Kidney capillary endothelial cell (primary cell): ENCODE data around the gene NUDT1.

ENCODE experiments used
- DNase-seq: peaks from one replicate; pipeline ENCODE4 v3.0.0-alpha.2; 2018; ENCODE audit warnings: low spot score

The NUDT1 gene

DNA sequence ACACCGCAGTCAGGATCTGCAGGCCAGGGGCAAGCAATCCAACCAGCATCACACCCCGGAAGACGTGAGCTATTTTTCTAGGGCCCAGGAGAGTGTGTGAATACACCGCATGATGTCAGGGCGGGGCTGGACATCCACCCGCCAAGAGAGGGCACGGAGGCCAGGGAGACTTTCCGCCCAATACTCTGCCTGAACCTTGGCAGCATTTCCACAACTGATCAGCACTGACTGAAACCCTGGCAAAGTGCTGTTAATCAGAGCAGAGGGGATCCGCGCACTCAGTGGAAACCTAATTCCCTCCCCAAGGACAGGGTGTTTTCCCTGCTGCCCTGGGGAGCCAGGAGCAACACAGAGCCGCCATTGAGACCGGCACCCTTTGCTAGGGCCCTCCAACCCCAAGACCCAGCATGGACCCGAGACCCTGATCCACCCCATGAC lies 17.5 kb upstream of the NUDT1 start:
- DNase-seq = no peak

DNA sequence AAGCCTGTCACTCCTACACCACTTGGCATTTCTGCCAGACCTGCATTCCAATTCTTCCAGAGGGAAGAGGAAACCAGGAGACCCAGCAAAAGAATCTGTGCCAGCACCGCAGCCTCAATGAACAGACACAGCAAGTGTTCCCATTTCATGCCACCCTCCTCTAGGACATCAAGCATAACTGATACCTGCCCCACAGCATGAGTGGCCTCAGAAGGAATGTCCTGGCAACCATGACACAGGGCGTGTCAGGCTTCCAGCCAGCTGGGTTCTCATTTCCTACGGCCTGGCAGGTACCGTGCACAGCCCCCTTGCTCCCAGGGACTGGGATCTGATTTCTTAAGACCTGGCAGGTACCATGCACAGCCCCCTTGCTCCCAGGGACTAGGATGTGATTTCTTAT lies 17.1 kb upstream of the NUDT1 start:
- DNase-seq = no peak

DNA sequence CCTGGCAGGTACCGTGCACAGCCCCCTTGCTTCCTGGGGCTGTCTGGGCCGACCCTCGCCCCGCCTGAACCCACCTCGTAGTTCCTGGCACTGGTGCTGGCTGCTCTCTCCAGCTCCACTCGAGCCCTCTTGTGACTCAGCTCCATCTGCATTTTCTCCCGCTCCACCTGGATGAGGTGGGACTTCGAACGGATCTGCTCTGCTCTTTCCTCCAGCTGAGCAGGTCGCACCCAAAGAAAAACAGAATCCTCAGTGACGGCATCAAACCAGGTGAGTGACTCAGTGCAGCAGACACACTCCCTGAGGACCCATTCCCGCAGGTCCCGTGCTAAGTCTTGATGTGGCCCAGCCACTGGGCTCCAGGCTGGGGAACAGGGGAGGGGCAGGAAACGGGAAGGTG lies 16.7 kb upstream of the NUDT1 start:
- DNase-seq = no peak

DNA sequence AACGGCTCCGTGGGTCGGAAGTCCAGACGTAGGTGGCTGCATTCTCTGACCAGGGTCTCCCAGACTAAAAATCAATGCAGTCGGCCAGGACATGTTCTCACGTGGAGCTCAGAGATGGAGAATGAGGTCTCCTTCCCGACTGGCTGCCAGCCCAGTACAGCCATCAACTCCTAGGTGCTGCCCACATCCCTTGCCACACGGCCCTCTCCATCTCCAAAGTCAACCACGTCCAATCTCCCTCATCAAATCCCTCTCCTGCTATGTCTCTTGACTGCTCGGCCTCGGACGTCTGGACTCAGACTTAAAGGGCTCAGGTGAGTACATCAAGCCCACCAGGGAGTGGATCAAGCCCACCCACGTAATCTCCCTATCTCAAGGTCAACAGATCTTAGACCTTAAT lies 16.2 kb upstream of the NUDT1 start:
- DNase-seq = no peak

DNA sequence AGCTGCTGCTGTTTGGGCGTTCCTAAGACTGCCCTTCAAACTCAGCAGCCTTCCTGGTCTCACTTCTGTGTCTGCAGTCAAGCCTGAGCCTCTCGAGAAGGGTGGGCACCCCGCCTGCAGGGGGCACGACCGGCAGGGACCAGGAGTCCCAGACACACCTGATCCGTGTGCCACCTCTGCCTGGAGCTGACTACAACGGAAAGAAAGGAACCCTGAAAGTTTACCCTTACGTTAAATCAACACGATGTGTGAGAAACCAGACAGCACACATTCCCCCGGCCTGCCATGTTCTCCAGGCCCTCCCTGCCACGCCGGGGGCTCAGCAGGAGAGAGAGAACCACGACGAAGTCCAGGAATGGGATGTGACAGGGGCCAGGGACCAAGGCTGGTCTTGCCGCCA lies 14.3 kb upstream of the NUDT1 start:
- no peak for DNase-seq

DNA sequence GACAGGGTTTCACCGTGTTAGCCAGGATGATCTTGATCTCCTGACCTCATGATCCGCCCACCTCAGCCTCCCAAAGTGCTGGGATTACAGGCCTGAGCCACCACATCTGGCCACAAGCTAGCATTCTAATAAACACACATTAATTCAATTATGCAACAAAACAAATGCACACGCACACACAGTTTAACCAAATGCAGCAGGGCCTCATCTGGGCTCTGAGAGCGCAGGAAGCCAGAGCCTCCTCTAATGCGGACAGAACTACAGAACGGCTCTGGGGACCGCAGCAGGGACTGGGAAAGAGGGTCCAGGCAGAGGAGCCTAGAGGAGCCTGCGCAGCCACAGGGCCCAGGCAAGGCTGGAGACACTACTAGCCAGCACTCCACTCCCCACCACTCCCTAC lies 13.1 kb upstream of the NUDT1 start:
- DNase-seq = no peak

DNA sequence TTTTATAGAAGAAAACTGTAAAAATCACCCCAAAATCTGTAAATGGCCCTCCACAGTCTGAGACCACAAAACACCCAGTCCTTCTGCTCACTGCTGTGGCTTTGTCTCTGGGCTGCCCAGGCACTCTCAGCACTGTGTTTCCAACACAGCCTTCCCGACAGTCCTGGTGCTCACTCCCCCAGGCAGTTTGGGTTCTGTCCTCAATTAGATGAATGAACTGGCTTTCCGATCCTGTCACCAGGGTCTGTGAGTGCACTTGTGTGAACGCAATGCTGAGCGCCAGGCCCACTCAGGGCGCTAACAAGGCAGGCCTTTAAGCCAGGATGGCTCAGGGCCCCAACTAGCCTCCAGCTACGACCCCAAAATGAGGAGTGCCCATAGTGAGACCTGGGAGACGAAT lies 12.6 kb upstream of the NUDT1 start:
- no peak for DNase-seq

DNA sequence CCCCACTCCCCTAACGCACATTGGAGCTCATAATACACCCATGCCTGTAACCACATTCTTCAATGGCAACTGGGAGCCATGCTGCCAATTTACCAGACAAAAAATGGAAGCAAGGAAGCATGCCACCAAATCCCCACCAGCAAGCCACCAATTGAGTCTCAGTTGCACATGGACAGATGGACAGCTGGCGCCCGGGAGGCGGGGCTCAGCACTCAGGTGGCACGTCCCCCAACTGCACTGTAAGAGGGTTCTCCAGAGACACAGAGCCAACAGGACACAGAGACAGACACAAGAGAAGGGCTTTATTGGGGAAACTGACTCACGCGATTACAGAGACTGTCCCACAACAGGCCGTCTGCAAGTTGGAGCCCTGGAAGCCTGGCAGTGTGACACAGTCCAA lies 11.8 kb upstream of the NUDT1 start:
- no peak for DNase-seq

DNA sequence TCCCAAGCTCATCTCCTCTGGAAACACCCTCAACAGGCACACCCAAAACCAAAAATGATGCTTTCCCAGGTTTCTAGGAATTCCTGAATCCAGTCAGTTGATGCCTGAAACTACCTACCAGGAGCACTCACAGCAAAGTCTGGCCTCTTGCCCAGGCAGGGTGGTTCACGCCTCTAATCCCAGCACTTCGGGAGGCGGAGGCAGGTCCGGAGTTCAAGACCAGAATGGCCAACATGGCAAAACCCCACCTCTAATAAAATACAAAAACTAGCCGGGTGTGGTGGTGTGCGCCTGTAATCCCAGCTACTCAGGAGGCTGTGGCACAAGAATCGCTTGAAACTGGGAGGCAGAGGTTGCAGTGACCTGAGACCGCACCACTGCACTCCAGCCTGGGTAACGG lies 11.1 kb upstream of the NUDT1 start:
- no peak for DNase-seq

DNA sequence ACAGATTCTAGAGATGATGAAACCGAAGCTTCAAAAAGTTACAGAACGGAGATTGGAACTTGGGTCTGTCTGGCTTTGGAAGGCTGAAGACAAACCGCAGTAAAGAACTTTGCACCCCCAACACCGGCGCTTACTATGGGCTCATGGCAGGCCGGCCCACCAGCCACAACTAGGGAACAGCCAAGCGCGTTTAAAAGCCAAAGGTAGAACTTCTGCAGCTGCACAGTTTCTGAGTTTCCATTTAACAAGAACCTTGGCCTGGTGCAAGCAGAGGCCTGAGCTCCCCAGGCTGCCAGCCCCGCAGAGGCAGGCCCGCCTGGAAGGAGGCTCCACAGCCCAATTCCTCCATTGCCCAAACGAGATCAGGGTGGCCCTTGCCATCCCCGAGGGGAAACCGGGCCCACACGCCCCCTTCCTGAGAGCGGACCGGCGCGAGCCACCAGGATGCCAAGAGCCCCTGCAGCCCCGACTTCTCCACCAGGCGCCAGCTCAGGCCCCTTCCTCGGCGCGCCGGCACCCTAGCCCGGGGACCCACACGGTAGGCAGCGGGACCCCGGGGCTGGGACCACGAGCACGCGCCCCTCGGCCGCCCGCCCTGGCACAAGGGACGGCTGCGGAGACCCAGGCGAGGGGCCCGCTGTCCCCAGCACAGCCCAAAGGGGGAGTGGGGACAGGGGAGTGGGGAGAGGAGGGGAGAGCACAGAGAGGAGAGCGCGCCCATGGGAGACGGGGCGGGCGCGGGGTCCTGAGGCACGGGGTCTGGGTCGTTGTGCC lies 9.8 kb upstream of the NUDT1 start:
- no peak for DNase-seq

DNA sequence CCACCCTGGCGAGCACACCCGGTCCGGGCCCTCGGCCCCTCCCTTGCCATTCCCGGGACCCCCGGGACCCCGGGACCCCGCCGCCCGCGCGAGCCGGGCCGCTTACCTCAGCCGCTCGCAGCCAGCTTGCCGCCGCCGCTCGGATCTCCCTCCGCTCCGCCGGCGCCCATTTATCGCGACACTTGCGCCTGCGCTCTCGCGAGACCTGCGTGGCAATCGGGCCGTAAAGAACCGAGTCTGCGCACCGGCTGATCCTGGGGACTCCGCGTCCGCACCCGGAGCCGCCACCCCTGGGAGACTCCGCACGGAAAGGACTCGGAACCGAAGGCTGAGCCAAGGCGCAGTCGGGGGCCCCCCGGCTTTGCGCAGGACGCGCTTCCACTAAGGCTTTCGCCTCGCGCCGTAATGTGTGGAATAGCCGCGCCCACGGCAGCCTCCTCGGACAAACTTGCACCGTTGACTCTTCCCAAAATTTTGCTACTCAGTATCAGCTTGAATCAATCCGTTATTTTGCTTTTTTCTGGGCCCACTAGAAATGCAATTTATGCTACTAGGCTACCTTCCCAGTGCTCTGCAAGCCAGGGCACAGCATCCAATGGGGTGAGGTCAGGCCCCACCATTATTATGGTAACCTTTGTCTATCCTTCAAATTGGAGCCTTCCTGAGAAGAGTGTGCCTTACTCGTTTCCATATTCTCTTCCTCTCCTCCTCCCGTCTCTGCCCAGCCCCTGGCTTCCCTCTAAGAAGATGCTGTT lies 9.1 kb upstream of the NUDT1 start, which contains the start of gene MAD1L1:
Gene MAD1L1 (minus strand): TSS at position 180 of the 755 bp plus-strand sequence. CDS start 2,812 bp downstream, outside the sequence.
- peak; percentile 73 for DNase-seq

DNA sequence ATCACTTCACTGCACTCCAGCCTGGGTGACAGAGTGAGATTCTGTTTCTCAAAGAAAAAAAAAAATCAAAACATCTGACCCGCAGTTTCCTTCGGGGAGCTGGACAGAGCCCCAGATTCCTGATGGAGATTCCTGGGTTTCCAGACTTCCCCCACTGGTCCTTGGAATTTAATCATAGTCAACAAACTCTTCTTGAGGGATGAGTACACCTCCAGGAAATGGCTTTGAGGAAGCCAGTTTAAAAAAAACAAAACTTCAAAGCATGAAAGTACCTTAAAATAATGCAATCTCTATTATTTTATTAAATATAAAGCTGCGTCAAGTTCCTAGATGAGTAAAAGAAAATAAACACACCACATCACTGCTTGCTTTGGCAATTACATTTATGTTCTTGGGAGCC lies 8.1 kb upstream of the NUDT1 start:
- DNase-seq = no peak

DNA sequence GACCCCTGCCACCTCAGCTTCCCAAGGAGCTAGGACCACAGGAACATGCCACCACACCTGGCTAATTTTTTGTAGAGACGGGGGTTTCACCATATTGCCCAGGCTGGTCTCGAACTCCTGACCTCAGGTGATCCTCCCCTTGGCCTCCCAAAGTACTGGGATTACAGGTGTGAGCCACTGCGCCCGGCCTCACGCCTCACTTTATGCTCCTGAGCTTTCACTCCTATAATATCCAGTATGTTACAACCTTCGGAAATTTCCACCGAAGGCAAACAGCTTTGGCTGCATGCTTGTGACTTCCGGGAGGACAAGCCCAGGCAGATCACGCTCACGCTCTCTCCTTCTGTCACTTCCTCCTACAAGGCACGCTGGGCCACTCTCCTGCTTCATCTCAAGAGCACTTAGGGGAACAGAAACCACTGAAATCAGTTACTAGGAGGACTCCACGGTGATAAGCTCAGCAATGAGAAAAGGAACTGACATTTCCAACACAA lies 4.9 kb upstream of the NUDT1 start:
- no peak for DNase-seq

DNA sequence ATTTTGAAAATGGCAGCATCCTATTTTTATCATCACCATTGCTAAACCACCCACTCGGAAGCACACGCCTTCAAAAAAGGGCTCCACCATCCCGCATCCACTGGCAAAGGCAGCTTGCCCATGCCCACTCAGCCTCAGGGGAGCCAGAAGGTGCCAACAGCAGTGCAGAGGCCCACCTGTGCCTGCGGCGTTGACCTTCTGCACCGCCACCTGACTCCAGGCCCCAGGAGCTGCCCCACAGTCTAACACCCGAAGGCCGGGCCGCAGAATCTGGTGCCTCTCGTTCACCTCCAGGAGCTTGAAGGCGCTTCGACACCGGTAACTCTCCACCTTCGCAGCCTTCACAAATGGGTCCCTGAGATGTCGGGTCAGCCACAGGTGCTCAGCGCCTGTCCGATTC lies 2.8 kb upstream of the NUDT1 start:
- DNase-seq = no peak

DNA sequence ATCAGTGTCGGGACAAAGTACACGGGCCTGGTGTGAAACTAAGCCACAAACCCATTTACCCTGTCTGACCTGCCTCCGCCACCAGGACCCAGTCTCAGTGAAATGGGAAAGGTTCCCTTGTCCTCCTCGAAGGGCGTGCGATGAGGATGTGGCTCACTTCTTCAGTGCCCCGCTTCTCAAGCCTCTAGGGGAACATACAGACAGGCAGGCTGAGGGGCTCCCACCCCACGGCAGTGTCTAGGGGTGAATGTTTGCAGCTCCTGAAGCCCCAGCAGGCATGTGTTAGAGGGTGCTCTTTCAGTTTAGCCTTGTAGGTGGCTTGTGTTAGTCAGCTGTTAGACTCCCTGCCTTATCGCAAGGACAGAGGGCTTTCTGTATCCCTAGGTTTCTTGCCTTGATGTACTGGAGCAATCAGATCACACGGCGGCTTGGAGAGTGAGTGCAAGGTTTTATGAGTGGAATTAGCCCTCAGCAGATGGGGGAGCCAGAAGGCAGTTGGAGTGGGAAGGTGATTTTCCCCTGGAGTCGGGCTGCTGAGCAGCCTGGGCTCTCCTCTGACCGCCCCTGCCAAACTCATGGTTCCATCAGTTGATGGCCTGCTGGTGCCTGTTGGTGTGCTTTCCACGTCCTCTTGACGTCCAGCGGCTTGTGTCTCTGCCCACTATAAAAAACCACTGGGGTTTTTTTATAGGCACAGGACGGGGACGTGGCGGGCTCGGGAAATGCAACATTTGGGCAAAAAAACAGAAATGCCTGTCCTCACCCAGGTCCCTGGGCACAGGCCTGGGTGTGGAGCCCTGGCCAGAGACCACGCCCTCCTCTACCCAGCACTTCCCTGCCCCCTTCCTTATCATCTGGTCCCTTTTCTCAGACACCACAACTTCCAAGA lies 759 bp downstream of the NUDT1 start:
- DNase-seq = no peak

DNA sequence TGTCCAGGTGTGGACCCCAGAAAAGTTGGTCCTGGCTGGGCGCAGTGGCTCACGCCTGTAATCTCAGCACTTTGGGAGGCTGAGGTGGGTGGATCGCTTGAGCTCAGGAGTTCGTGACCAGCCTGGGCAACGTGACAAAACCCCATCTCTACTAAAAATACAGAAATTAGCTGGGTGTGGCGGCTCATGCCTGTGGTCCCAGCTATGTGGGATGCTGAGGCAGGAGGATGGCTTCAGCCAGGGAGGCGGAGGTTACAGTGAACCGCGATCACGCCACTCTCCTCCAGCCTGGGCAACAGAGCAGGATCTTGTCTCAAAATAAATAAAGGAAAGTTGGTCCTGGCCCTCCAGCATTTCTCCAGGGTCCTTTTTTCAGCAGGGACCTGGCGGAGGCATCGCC lies 1.4 kb downstream of the NUDT1 start:
- no peak for DNase-seq

DNA sequence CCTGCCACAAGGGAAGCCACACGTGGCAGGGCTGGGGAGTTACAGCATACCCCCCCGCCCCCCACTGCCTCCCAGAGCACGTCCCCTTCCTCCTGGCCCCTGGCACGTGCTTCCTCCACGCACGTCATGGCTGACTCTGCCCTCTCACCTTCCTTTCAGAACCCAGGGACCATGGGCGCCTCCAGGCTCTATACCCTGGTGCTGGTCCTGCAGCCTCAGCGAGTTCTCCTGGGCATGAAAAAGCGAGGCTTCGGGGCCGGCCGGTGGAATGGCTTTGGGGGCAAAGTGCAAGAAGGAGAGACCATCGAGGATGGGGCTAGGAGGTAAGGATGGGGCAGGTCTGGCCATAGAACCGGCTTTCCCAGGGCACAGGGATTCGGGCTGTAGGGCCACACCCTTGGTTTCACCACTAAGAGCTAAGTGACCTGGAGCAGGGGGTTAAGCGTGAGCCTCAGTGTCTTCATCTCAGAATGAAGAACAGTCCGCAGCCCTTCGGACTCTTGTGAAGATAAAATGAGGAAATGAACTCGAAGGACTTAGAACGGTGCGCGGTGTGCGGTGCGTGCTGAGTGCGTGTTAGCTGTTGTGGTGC lies 2.5 kb downstream of the NUDT1 start:
- no peak for DNase-seq

DNA sequence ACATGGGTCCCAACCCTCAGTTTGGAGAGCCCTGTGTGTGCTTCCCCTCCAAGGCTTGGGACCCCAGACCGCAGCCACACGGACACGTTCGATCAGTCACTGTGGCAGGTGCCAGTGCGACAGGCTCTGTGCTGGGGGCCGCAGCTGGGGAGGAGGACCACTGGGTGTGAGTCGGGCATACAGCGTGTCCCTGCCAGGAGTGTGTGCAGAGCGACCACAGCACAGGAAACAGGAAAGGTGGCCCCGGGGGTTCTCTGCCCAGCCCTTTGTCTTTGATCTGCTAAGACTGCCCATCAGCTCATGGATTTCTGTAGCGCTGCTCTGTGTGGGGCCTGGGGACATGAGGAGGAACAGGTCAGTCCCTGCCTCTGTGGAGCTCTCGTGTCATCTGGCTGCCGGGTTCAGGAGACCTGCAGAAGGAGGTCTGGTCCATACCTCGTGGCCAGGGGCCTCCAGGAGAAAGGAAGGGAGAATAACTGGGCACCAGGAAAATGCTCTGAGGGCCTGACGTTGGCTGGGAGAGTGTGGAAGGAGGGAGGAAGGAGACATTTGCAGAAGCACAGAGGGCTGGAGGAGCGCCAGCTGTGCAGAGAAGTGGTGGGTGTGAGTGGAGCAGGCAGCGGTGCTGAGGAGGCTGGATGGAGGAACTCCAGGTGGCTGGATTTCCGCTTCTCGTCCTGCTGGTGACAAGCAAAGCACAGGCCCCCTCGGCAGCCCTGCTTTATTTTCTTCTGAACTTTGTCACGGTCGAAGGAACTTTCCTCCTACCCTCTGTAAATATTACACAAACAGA lies 4.1 kb downstream of the NUDT1 start:
- no peak for DNase-seq

DNA sequence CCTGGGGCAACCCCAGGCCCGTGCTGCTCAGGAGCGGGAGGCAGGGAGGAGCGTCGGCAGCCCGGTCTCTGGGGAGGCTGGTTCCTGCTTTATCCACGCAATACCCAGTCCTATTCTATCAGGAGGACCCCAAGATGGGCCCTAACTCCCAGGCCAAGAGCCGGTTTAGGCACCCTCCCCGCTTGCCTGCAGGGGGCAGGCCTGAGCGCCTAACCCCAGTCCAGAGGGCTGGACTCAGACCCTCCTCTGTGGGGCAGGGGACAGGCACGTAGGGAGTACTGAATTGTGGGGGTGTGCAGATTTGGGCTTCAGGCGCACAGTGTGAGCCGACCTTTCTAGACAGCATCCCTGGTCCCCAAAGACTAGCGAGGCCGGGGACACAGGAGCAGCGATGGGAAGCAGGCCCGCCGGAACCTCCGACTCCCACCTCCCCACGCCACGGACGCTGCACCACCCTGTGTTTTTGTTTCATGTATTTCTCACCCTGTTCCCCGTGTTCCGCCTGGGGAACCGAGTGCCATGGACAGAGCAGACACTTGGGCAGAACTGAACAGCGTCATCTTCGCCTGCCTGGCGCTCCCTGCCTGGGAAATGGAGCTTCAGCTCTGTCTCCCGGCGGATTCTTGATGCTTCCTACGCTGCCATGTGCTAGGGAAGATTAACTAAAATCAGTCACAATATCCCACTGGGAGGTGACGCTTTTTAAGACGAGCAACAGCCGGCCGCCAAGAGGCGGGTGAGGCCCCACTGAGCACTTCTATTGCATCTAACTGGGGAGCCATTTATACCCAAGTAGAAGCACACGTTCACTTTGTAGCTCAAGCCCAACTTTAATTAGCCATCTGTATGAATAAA lies 5.3 kb downstream of the NUDT1 start:
- no peak for DNase-seq
